SK-N-SH (cell line): ENCODE measurements around the gene CLSTN2. TPM values are rescaled to one million over a fixed set of nuclear protein-coding genes. Genes with fewer than 3 reads are reported as not detected.

Experiments
- CTCF ChIA-PET: fragments of 300-600, 350-600 bp; formaldehyde crosslinking; extraction: SDS; loops from one replicate; lab custom pipeline; 2021; lab: Yijun Ruan, JAX
- POLR2A ChIA-PET: fragments of 350-600 bp; sonication (Branson Sonifier 250); formaldehyde crosslinking; extraction: SDS; loops from one replicate; lab custom pipeline; 2020; ENCODE audit warnings: antibody characterized with exemption, inconsistent platforms; lab: Yijun Ruan, JAX
- DNase-seq: peaks from one replicate; pipeline ENCODE4 v3.0.0; 2012
- H2AFZ ChIP-seq: fragments of 200-600 bp; sonication (generic); 2 replicates; pipeline ENCODE4 v1.8.1; 2016; ENCODE audit warnings: antibody characterized with exemption, mild to moderate bottlenecking, low read depth
- H3F3A ChIP-seq: fragments of 200-600 bp; sonication (generic); replicated peaks from 2 replicates; pipeline ENCODE3; 2016; ENCODE audit warnings: antibody characterized with exemption, mild to moderate bottlenecking; ENCODE audit not compliant: insufficient read depth
- H3K27ac ChIP-seq, 2 experiments: fragments of 200-500 bp in 1 of 2; fragments of 200-600 bp in 1 of 2; sonication (Bioruptor generic) in 1 of 2; sonication (generic), shearing (Covaris generic) in 1 of 2; 2 replicates each; pipeline versions ENCODE4 v1.5.1 to v1.6.1; 2014 to 2016; ENCODE audit warnings: low read depth in 2 of 2, inconsistent platforms in 1 of 2, low read length in 1 of 2, mild to moderate bottlenecking in 1 of 2, mixed read lengths in 1 of 2
- H3K27me3 ChIP-seq: fragments of 200-600 bp; sonication (generic), shearing (Covaris generic); 2 replicates; pipeline ENCODE4 v1.6.1; 2016; ENCODE audit warnings: mixed run types; ENCODE audit not compliant: insufficient read depth
- H3K36me3 ChIP-seq, 2 experiments: fragments of 200-500 bp in 1 of 2; fragments of 200-600 bp in 1 of 2; sonication (Bioruptor generic) in 1 of 2; sonication (generic) in 1 of 2; replicated peaks in 1 of 2; 2 replicates each; pipeline versions ENCODE3 to v1.5.1; 2014 to 2016; ENCODE audit warnings: low read length in 1 of 2, mild to moderate bottlenecking in 1 of 2; ENCODE audit not compliant: insufficient read depth in 2 of 2, control insufficient read depth in 1 of 2
- H3K4me1 ChIP-seq, 2 experiments: fragments of 200-500 bp in 1 of 2; fragments of 200-600 bp in 1 of 2; sonication (Bioruptor generic) in 1 of 2; sonication (generic), shearing (Covaris generic) in 1 of 2; 2 replicates each; pipeline versions ENCODE4 v1.5.1 to v1.6.1; 2014 to 2016; ENCODE audit warnings: low read depth in 1 of 2, low read length in 1 of 2, mixed run types in 1 of 2; ENCODE audit not compliant: insufficient read depth in 2 of 2, control insufficient read depth in 1 of 2
- H3K4me2 ChIP-seq: fragments of 200-600 bp; sonication (generic), shearing (Covaris generic); 2 replicates; pipeline ENCODE4 v1.6.1; 2017; ENCODE audit warnings: mixed run types
- H3K4me3 ChIP-seq, 2 experiments: fragments of 200-500 bp in 1 of 2; fragments of 200-600 bp in 1 of 2; sonication (Bioruptor generic) in 1 of 2; sonication (generic), shearing (Covaris generic) in 1 of 2; 2 replicates each; pipeline versions ENCODE4 v1.5.1 to v1.8.1; 2014 to 2016; ENCODE audit warnings: low read depth in 2 of 2, inconsistent platforms in 1 of 2, low read length in 1 of 2, mild to moderate bottlenecking in 1 of 2, mixed read lengths in 1 of 2, moderate library complexity in 1 of 2
- H3K79me2 ChIP-seq: fragments of 200-600 bp; sonication (generic); 2 replicates; pipeline ENCODE4 v1.8.1; 2017; ENCODE audit warnings: mild to moderate bottlenecking; ENCODE audit not compliant: insufficient read depth
- H3K9ac ChIP-seq: fragments of 200-600 bp; sonication (generic); 2 replicates; pipeline ENCODE4 v1.6.1; 2017; ENCODE audit warnings: mixed run types
- H3K9me2 ChIP-seq: fragments of 200-600 bp; sonication (generic); 2 replicates; pipeline ENCODE4 v1.6.1; 2017; ENCODE audit warnings: mixed run types
- H3K9me3 ChIP-seq: fragments of 200-600 bp; sonication (generic); 2 replicates; pipeline ENCODE4 v1.6.1; 2017; ENCODE audit warnings: mixed run types, mild to moderate bottlenecking, moderate library complexity
- H4K20me1 ChIP-seq: fragments of 200-600 bp; sonication (generic); 2 replicates; pipeline ENCODE4 v1.6.1; 2017; ENCODE audit warnings: mild to moderate bottlenecking, mixed run types; ENCODE audit not compliant: insufficient read depth
- CHD2 ChIP-seq: fragments of 150-350 bp; IDR thresholded peaks from 2 replicates; pipeline ENCODE4 v1.6.1; 2018; ENCODE audit warnings: low read length; ENCODE audit not compliant: partially characterized antibody
- ELF1 ChIP-seq: IDR thresholded peaks from 2 replicates; pipeline ENCODE4 v1.4.0; 2012
- FOSL2 ChIP-seq: IDR thresholded peaks from 2 replicates; pipeline ENCODE4 v1.4.0; 2012; ENCODE audit warnings: low read depth, mild to moderate bottlenecking, moderate library complexity, borderline replicate concordance
- FOXM1 ChIP-seq: IDR thresholded peaks from 2 replicates; pipeline ENCODE4 v1.4.0; 2012; ENCODE audit warnings: low read depth, mild to moderate bottlenecking
- GATA2 ChIP-seq: sonication (generic); formaldehyde crosslinking; IDR thresholded peaks from 2 replicates; pipeline ENCODE4 v1.5.0; 2020; ENCODE audit warnings: mild to moderate bottlenecking, missing genetic modification reagents
- IRF3 ChIP-seq: fragments of 150-350 bp; IDR thresholded peaks from 2 replicates; pipeline ENCODE4 v1.6.1; 2016; ENCODE audit warnings: mild to moderate bottlenecking, low read depth, low read length
- JUND ChIP-seq: IDR thresholded peaks from 2 replicates; pipeline ENCODE4 v1.4.0; 2012
- MEF2A ChIP-seq: IDR thresholded peaks from 2 replicates; pipeline ENCODE4 v1.4.0; 2012; ENCODE audit warnings: low read depth, borderline replicate concordance
- MXI1 ChIP-seq: IDR thresholded peaks from 2 replicates; pipeline ENCODE4 v1.6.1; 2012; ENCODE audit warnings: mild to moderate bottlenecking, low read depth, low read length, improper control_type of control experiment
- NFIC ChIP-seq: IDR thresholded peaks from 2 replicates; pipeline ENCODE4 v1.4.0; 2012; ENCODE audit warnings: borderline replicate concordance
- NRF1 ChIP-seq: IDR thresholded peaks from 2 replicates; pipeline ENCODE4 v1.6.1; 2012; ENCODE audit warnings: low read depth, mild to moderate bottlenecking, low read length
- RAD21 ChIP-seq: IDR thresholded peaks from 2 replicates; pipeline ENCODE4 v1.6.1; 2012; ENCODE audit warnings: mild to moderate bottlenecking, low read length
- RCOR1 ChIP-seq: fragments of 150-350 bp; IDR thresholded peaks from 2 replicates; pipeline ENCODE4 v1.6.1; 2017; ENCODE audit warnings: antibody characterized with exemption, low read length
- RFX5 ChIP-seq: IDR thresholded peaks from 2 replicates; pipeline ENCODE4 v1.6.1; 2012; ENCODE audit warnings: mild to moderate bottlenecking, improper control_type of control experiment, low read length
- RXRA ChIP-seq: IDR thresholded peaks from 2 replicates; pipeline ENCODE4 v1.4.0; 2012; ENCODE audit warnings: low read depth, mild to moderate bottlenecking, borderline replicate concordance
- SIN3A ChIP-seq: IDR thresholded peaks from 2 replicates; pipeline ENCODE4 v1.6.1; 2012; ENCODE audit warnings: low read depth, mild to moderate bottlenecking, low read length, moderate library complexity, borderline replicate concordance
- TAF1 ChIP-seq: IDR thresholded peaks from 2 replicates; pipeline ENCODE4 v1.6.1; 2012; ENCODE audit warnings: low read depth, mild to moderate bottlenecking, low read length, moderate library complexity, borderline replicate concordance
- TCF12 ChIP-seq: IDR thresholded peaks from 2 replicates; pipeline ENCODE4 v1.4.0; 2012
- YY1 ChIP-seq: IDR thresholded peaks from 2 replicates; pipeline ENCODE4 v1.4.0; 2012; ENCODE audit warnings: low read depth, mild to moderate bottlenecking
- ZBTB33 ChIP-seq: IDR thresholded peaks from 2 replicates; pipeline ENCODE4 v1.4.0; 2012; ENCODE audit warnings: low read depth, borderline replicate concordance
- WGBS: methylation state at CpG from one replicate; pipeline ENCODE4 v1.1.6; 2017; ENCODE audit warnings: low lambda C conversion rate; 5-methylcytosine and 5-hydroxymethylcytosine counted together
- polyA plus RNA-seq, 3 experiments: library from polyadenylated mRNA; depleted of rRNA; stranded (reverse); fragments of >200 nt; gene quantifications; 2 replicates each; pipeline ENCODE4 v1.2.3, GENCODE V29; 2012
- TF ChIP-seq, protein P1 (sequence below): fragments of 200-600 bp; sonication (generic); IDR thresholded peaks from 2 replicates; pipeline ENCODE4 v1.6.1; 2017; ENCODE audit warnings: antibody characterized with exemption, mild to moderate bottlenecking, moderate library complexity
- TF ChIP-seq, protein P2 (sequence below): IDR thresholded peaks from 2 replicates; pipeline ENCODE4; 2012

CLSTN2 gene
- polyA plus RNA-seq, 1 of the 3 experiments (the other 2 are of a cell fraction): 0.02 TPM

- no peaks in the 10 kb centered on the region for H3K27me3 ChIP-seq
- H3K9me3 ChIP-seq: no peaks in the 10 kb centered on the region
- 13% methylated on average over 2 of the region's 2 CpGs for WGBS
- no peaks in the 10 kb centered on the region for H3K9me2 ChIP-seq
- H3K27ac ChIP-seq: no peak overlapping the region
- H3F3A ChIP-seq: no peaks in the 10 kb centered on the region
- H3K4me2 ChIP-seq: no peak overlapping the region
- no peaks in the 10 kb centered on the region for H3K36me3 ChIP-seq
- no peak for DNase-seq
- no peaks in the 10 kb centered on the region for H3K79me2 ChIP-seq
- H4K20me1 ChIP-seq: no peaks in the 10 kb centered on the region
- H3K4me1 ChIP-seq: no peaks in the 10 kb centered on the region
- POLR2A ChIA-PET: no interaction called here
- no peak overlapping the region for H2AFZ ChIP-seq
- CTCF ChIA-PET: no interaction called here
- H3K9ac ChIP-seq: no peak overlapping the region
- H3K4me3 ChIP-seq: no peak overlapping the region
- TF ChIP-seq GATA2 (CRISPR knock-in tag) (no peak), SIN3A (no peak), FOSL2 (no peak), NFIC (no peak), CHD2 (no peak), RAD21 (no peak), NRF1 (no peak), MXI1 (no peak), JUND (no peak), TAF1 (no peak), ZBTB33 (no peak)
- TF ChIP-seq, protein P1, sequence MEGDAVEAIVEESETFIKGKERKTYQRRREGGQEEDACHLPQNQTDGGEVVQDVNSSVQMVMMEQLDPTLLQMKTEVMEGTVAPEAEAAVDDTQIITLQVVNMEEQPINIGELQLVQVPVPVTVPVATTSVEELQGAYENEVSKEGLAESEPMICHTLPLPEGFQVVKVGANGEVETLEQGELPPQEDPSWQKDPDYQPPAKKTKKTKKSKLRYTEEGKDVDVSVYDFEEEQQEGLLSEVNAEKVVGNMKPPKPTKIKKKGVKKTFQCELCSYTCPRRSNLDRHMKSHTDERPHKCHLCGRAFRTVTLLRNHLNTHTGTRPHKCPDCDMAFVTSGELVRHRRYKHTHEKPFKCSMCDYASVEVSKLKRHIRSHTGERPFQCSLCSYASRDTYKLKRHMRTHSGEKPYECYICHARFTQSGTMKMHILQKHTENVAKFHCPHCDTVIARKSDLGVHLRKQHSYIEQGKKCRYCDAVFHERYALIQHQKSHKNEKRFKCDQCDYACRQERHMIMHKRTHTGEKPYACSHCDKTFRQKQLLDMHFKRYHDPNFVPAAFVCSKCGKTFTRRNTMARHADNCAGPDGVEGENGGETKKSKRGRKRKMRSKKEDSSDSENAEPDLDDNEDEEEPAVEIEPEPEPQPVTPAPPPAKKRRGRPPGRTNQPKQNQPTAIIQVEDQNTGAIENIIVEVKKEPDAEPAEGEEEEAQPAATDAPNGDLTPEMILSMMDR: no peak
- TF ChIP-seq, all 33 proteins: peak for 0
These were observed 355.1 kb downstream of the CLSTN2 start for GRCh38 chr3:140290105-140290504.

- ChIA-PET POLR2A (no interaction called here), CTCF (interaction anchor here (0.6 kb wide), 1 partner anchor 136 kb away, joined by 3 read pairs; no protein-coding TSS in a partner anchor)
- Histone ChIP-seq H3K4me1 (no peaks in the 10 kb centered on the region; a peak in 1 of 4 replicates), H3K79me2 (no peaks in the 10 kb centered on the region), H3K36me3 (no peaks in the 10 kb centered on the region), H3K9ac (no peak overlapping the region), H3K9me3 (no peaks in the 10 kb centered on the region), H2AFZ (no peak overlapping the region), H3K9me2 (no peaks in the 10 kb centered on the region), H3F3A (no peaks in the 10 kb centered on the region), H3K4me3 (no peak overlapping the region), H3K27me3 (no peaks in the 10 kb centered on the region), H3K27ac (no peak overlapping the region), H3K4me2 (no peak overlapping the region)
- no peak for DNase-seq
- WGBS: 41% methylated on average over 2 of the region's 2 CpGs
- TF ChIP-seq RFX5 (no peak), IRF3 (no peak), RAD21 (no peak), YY1 (no peak), FOXM1 (no peak), ELF1 (no peak), ZBTB33 (no peak), MEF2A (no peak), RCOR1 (no peak), JUND (no peak), RXRA (no peak), TCF12 (no peak)
- TF ChIP-seq, protein P2, sequence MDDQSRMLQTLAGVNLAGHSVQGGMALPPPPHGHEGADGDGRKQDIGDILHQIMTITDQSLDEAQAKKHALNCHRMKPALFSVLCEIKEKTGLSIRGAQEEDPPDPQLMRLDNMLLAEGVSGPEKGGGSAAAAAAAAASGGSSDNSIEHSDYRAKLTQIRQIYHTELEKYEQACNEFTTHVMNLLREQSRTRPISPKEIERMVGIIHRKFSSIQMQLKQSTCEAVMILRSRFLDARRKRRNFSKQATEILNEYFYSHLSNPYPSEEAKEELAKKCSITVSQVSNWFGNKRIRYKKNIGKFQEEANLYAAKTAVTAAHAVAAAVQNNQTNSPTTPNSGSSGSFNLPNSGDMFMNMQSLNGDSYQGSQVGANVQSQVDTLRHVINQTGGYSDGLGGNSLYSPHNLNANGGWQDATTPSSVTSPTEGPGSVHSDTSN: no peak
- TF ChIP-seq, all 33 proteins: peak for 0
- H4K20me1 ChIP-seq: no peaks in the 10 kb centered on the region
These were observed 357.2 kb downstream of the CLSTN2 start for GRCh38 chr3:140292170-140292569.
